ENCODE measurements around the gene FBN1. TPM values are rescaled to one million over a fixed set of nuclear protein-coding genes. Genes with fewer than 3 reads are reported as not detected.

FBN1 gene
- total RNA-seq, 1 experiment from 2014 or later: 0.43 TPM

- BruUV-seq (replicated peaks): no TSS peak
- H3K27me3 ChIP-seq (replicated peaks; ENCODE audit: control insufficient read depth, insufficient read depth, low read length): no peaks in the 10 kb centered on the region
- no peak for TF ChIP-seq CTCF (IDR thresholded peaks at IDR 0.05; ENCODE audit: insufficient read depth in 1 of 2, low read depth in 1 of 2, low read length in 1 of 2, severe bottlenecking in 1 of 2, unreplicated experiment in 1 of 2)
- intact Hi-C loops (cut with micrococcal nuclease; ENCODE audit: unreplicated experiment): no loop called here
- Mint-ChIP-seq H3K27ac (ENCODE audit: unreplicated experiment) (no peak overlapping the region), H3K4me1 (ENCODE audit: low read depth, unreplicated experiment) (no peaks in the 10 kb centered on the region), H3K36me3 (ENCODE audit: insufficient read depth, unreplicated experiment) (no peaks in the 10 kb centered on the region), H3K27me3 (ENCODE audit: insufficient read depth, unreplicated experiment) (peaks cover 22% of the 10 kb centered on the region), H3K9me3 (ENCODE audit: unreplicated experiment) (no peaks in the 10 kb centered on the region), H3K4me3 (ENCODE audit: unreplicated experiment) (no peak overlapping the region)
- POLR2A ChIA-PET: no interaction called here
- CTCF ChIA-PET: no interaction called here
- H3K4me3 ChIP-seq (ENCODE audit: low read depth, low read length): no peak overlapping the region
- no peaks in the 10 kb centered on the region for H3K36me3 ChIP-seq (ENCODE audit: control insufficient read depth, insufficient read depth, low read length)
- no peaks in the 10 kb centered on the region for H3K9me3 ChIP-seq
- no peaks in the 10 kb centered on the region for H3K4me1 ChIP-seq
- no peak for DNase-seq
These were observed 90.1 kb downstream of the FBN1 start for GRCh38 chr15:48555241-48555881.

- Mint-ChIP-seq H3K36me3 (ENCODE audit: insufficient read depth, unreplicated experiment) (no peaks in the 10 kb centered on the region), H3K27ac (ENCODE audit: unreplicated experiment) (no peak overlapping the region), H3K4me1 (ENCODE audit: low read depth, unreplicated experiment) (no peaks in the 10 kb centered on the region), H3K9me3 (ENCODE audit: unreplicated experiment) (no peaks in the 10 kb centered on the region), H3K27me3 (ENCODE audit: insufficient read depth, unreplicated experiment) (peaks cover 22% of the 10 kb centered on the region), H3K4me3 (ENCODE audit: unreplicated experiment) (no peak overlapping the region)
- H3K27me3 ChIP-seq (replicated peaks; ENCODE audit: control insufficient read depth, insufficient read depth, low read length): no peaks in the 10 kb centered on the region; the same call in 1 of the 2 replicates
- no TSS peak for BruUV-seq (replicated peaks)
- CTCF ChIA-PET: no interaction called here
- no peaks in the 10 kb centered on the region for H3K4me1 ChIP-seq
- no peaks in the 10 kb centered on the region for H3K36me3 ChIP-seq (ENCODE audit: control insufficient read depth, insufficient read depth, low read length)
- no peaks in the 10 kb centered on the region for H3K9me3 ChIP-seq
- no peak for TF ChIP-seq CTCF (IDR thresholded peaks at IDR 0.05; ENCODE audit: insufficient read depth in 1 of 2, low read depth in 1 of 2, low read length in 1 of 2, severe bottlenecking in 1 of 2, unreplicated experiment in 1 of 2)
- POLR2A ChIA-PET: interaction anchor here (0.5 kb wide), 1 partner anchor 213 kb away, joined by 10 read pairs; no protein-coding TSS in a partner anchor
- no peak for DNase-seq
- no peak overlapping the region for H3K4me3 ChIP-seq (ENCODE audit: low read depth, low read length)
- intact Hi-C loops (cut with micrococcal nuclease; ENCODE audit: unreplicated experiment): no loop called here
These were observed 91.4 kb downstream of the FBN1 start for GRCh38 chr15:48554112-48554511.

- H3K9me3 Mint-ChIP-seq (ENCODE audit: unreplicated experiment): no peaks in the 10 kb centered on the region
- Histone ChIP-seq H3K27me3 (replicated peaks; ENCODE audit: control insufficient read depth, insufficient read depth, low read length) (no peaks in the 10 kb centered on the region; the same call in 1 of the 2 replicates), H3K9me3 (no peaks in the 10 kb centered on the region), H3K4me3 (ENCODE audit: low read depth, low read length) (no peak overlapping the region), H3K4me1 (no peaks in the 10 kb centered on the region), H3K36me3 (ENCODE audit: control insufficient read depth, insufficient read depth, low read length) (no peaks in the 10 kb centered on the region)
- POLR2A ChIA-PET: no interaction called here
- TF ChIP-seq CTCF (IDR thresholded peaks at IDR 0.05; ENCODE audit: insufficient read depth in 1 of 2, low read depth in 1 of 2, low read length in 1 of 2, severe bottlenecking in 1 of 2, unreplicated experiment in 1 of 2): no peak
- H3K4me3 Mint-ChIP-seq (ENCODE audit: unreplicated experiment): no peak overlapping the region
- CTCF ChIA-PET: no interaction called here
- BruUV-seq (replicated peaks): no TSS peak
- no peaks in the 10 kb centered on the region for H3K36me3 Mint-ChIP-seq (ENCODE audit: insufficient read depth, unreplicated experiment)
- peaks cover 22% of the 10 kb centered on the region for H3K27me3 Mint-ChIP-seq (ENCODE audit: insufficient read depth, unreplicated experiment)
- no peak for DNase-seq
- intact Hi-C loops (cut with micrococcal nuclease; ENCODE audit: unreplicated experiment): no loop called here
- H3K4me1 Mint-ChIP-seq (ENCODE audit: low read depth, unreplicated experiment): no peaks in the 10 kb centered on the region
- no peak overlapping the region for H3K27ac Mint-ChIP-seq (ENCODE audit: unreplicated experiment)
These were observed 92.0 kb downstream of the FBN1 start for GRCh38 chr15:48553559-48553958.
